Measurements from ENCODE around the gene LARP1. TPM values are rescaled to one million over a fixed set of nuclear protein-coding genes. Genes with fewer than 3 reads are reported as not detected.

The LARP1 gene
- total and polyA plus RNA-seq, 2 experiments from 2014 or later = 133 to 302 TPM

GRCh38 chr5:154816891-154817492, 61.8 kb downstream of the LARP1 start (continued):
- TF ChIP-seq CTCF (conservative IDR thresholded peaks at IDR 0.05; ENCODE audit: low read depth in 2 of 2) (no peak), EZH2phosphoT487 (IDR thresholded peaks at IDR 0.05; ENCODE audit: unreplicated experiment) (no peak), STAT1 (IDR thresholded peaks at IDR 0.05; ENCODE audit: unreplicated experiment) (no peak), NANOG (IDR thresholded peaks at IDR 0.05; ENCODE audit: borderline replicate concordance) (no peak), CREB1 (CRISPR knock-in tag; IDR thresholded peaks at IDR 0.05; ENCODE audit: low read depth) (no peak)

- Histone ChIP-seq H3K4me2 (no peak overlapping the region), H3K4me1 (ENCODE audit: insufficient read depth) (no peaks in the 10 kb centered on the region), H4K20me1 (replicated peaks; ENCODE audit: insufficient read depth) (peaks cover 40% of the 10 kb centered on the region), H3K27me3 (ENCODE audit: insufficient read depth) (no peaks in the 10 kb centered on the region), H3K27ac (ENCODE audit: low read depth) (no peak overlapping the region), H3F3A (replicated peaks; ENCODE audit: low read depth) (peaks cover 19% of the 10 kb centered on the region), H2AFZ (no peak overlapping the region), H3K9me2 (ENCODE audit: insufficient read depth) (no peaks in the 10 kb centered on the region), H3K79me2 (replicated peaks; ENCODE audit: insufficient read depth) (peaks cover 14% of the 10 kb centered on the region; the same call in 1 of the 2 replicates), H3K36me3 (ENCODE audit: insufficient read depth) (peaks cover 52% of the 10 kb centered on the region), H3K4me3 (no peak overlapping the region)
- TF ChIP-seq POLR2AphosphoS5 (IDR thresholded peaks at IDR 0.05; ENCODE audit: low read depth) = peak; percentile 25
- no peak for TF ChIP-seq EZH2 (IDR thresholded peaks at IDR 0.05; ENCODE audit: low read depth, unreplicated experiment)
- TF ChIP-seq NANOG (IDR thresholded peaks at IDR 0.05; ENCODE audit: borderline replicate concordance) = no peak
- TF ChIP-seq REST (IDR thresholded peaks at IDR 0.05; ENCODE audit: unreplicated experiment) = no peak
- TF ChIP-seq CREB1 (CRISPR knock-in tag; IDR thresholded peaks at IDR 0.05; ENCODE audit: low read depth) = no peak
- TF ChIP-seq ZNF462 (CRISPR knock-in tag; IDR thresholded peaks at IDR 0.05) = no peak
- TF ChIP-seq CTCF (conservative IDR thresholded peaks at IDR 0.05; ENCODE audit: low read depth in 2 of 2) = no peak
- DNase-seq (ENCODE audit: low spot score) (no peak), ATAC-seq (no peak)
- Mint-ChIP-seq H3K4me3 (no peak overlapping the region), H3K4me1 (peaks cover 26% of the 10 kb centered on the region), H3K36me3 (ENCODE audit: low read depth) (peaks cover 90% of the 10 kb centered on the region), H3K9me3 (no peaks in the 10 kb centered on the region; the same call in 2 of the 3 replicates), H3K27me3 (ENCODE audit: insufficient read depth, low read depth, poor library complexity) (peaks cover 38% of the 10 kb centered on the region), H3K27ac (no peak overlapping the region)
Measured at GRCh38 chr5:154817815-154818214, 62.6 kb downstream of the LARP1 start.

All from GM23338 (cell line).